Activated CD4-positive, alpha-beta memory T cell treated with anti-CD3 and anti-CD28 coated beads for 36 hours (primary cell): ENCODE data around the gene KCNQ5. TPM values are rescaled to one million over a fixed set of nuclear protein-coding genes. Genes with fewer than 3 reads are reported as not detected.

Experiments
- CTCF ChIA-PET: fragments of 350-600 bp; sonication (Branson Sonifier 250); formaldehyde crosslinking; loops from one replicate; lab custom pipeline; 2021; ENCODE audit warnings: antibody characterized with exemption, inconsistent platforms; lab: Charles Lee
- POLR2A ChIA-PET: fragments of 350-600 bp; sonication (Branson Sonifier 250); formaldehyde crosslinking; loops from one replicate; lab custom pipeline; 2021; ENCODE audit warnings: antibody characterized with exemption; lab: Charles Lee
- DNase-seq: peaks from one replicate; pipeline ENCODE4 v3.0.0-alpha.2; 2020
- H3K27ac Mint-ChIP-seq: one replicate; pipeline ENCODE4 v1.8.0; 2021; ENCODE audit warnings: mixed read lengths
- H3K27me3 Mint-ChIP-seq: one replicate; pipeline ENCODE4 v1.8.0; 2021; ENCODE audit warnings: mixed read lengths
- H3K36me3 Mint-ChIP-seq: one replicate; pipeline ENCODE4 v1.8.0; 2021; ENCODE audit warnings: mixed read lengths
- H3K4me1 Mint-ChIP-seq: one replicate; pipeline ENCODE4 v1.8.0; 2021; ENCODE audit warnings: low read depth, mixed read lengths
- H3K4me3 Mint-ChIP-seq: one replicate; pipeline ENCODE4 v1.8.0; 2021; ENCODE audit warnings: mild to moderate bottlenecking, mixed read lengths
- H3K9me3 Mint-ChIP-seq: one replicate; pipeline ENCODE4 v1.8.0; 2021; ENCODE audit warnings: mixed read lengths
- intact Hi-C: fragments of 100-400 bp; cut with micrococcal nuclease; formaldehyde crosslinking; loops from one replicate; pipeline ENCODE4 v1.15.1; 2023
- total RNA-seq, 2 experiments: library from RNA; stranded (reverse); gene quantifications; one replicate each; pipeline ENCODE4 v1.2.3, GENCODE V29; 2021

The KCNQ5 gene
- total RNA-seq, 2 experiments from 2014 or later: 4.5 to 5.2 TPM

- CTCF ChIA-PET: no interaction called here
- no peak for DNase-seq
- H3K27me3 Mint-ChIP-seq: no peaks in the 10 kb centered on the region
- no peak overlapping the region for H3K4me3 Mint-ChIP-seq
- intact Hi-C loops: no loop called here
- peaks cover 3% of the 10 kb centered on the region for H3K36me3 Mint-ChIP-seq
- POLR2A ChIA-PET: no interaction called here
- H3K27ac Mint-ChIP-seq: no peak overlapping the region
- H3K4me1 Mint-ChIP-seq: no peaks in the 10 kb centered on the region
- no peaks in the 10 kb centered on the region for H3K9me3 Mint-ChIP-seq
These were observed 67.5 kb downstream of the KCNQ5 start for GRCh38 chr6:72689107-72689954.

GRCh38 chr6:72691249-72691648 lies 69.4 kb downstream of the KCNQ5 start:
- ChIA-PET CTCF (no interaction called here), POLR2A (no interaction called here)
- H3K27ac Mint-ChIP-seq: no peak overlapping the region
- H3K4me1 Mint-ChIP-seq: no peaks in the 10 kb centered on the region
- H3K9me3 Mint-ChIP-seq: peaks cover 2% of the 10 kb centered on the region
- H3K4me3 Mint-ChIP-seq: no peak overlapping the region
- no peak for DNase-seq
- intact Hi-C loops: no loop called here
- no peaks in the 10 kb centered on the region for H3K27me3 Mint-ChIP-seq
- peaks cover 3% of the 10 kb centered on the region for H3K36me3 Mint-ChIP-seq

GRCh38 chr6:72696055-72696454 lies 74.2 kb downstream of the KCNQ5 start:
- Mint-ChIP-seq H3K9me3 (peaks cover 2% of the 10 kb centered on the region), H3K4me3 (no peak overlapping the region), H3K36me3 (no peaks in the 10 kb centered on the region), H3K27me3 (no peaks in the 10 kb centered on the region), H3K4me1 (no peaks in the 10 kb centered on the region), H3K27ac (no peak overlapping the region)
- POLR2A ChIA-PET: no interaction called here
- intact Hi-C loops: no loop called here
- CTCF ChIA-PET: no interaction called here
- DNase-seq: no peak

- CTCF ChIA-PET: no interaction called here
- H3K36me3 Mint-ChIP-seq: no peaks in the 10 kb centered on the region
- H3K9me3 Mint-ChIP-seq: peaks cover 2% of the 10 kb centered on the region
- intact Hi-C loops: no loop called here
- H3K4me1 Mint-ChIP-seq: no peaks in the 10 kb centered on the region
- no peak overlapping the region for H3K4me3 Mint-ChIP-seq
- no peak overlapping the region for H3K27ac Mint-ChIP-seq
- no peaks in the 10 kb centered on the region for H3K27me3 Mint-ChIP-seq
- POLR2A ChIA-PET: no interaction called here
- no peak for DNase-seq
These were observed 77.3 kb downstream of the KCNQ5 start for GRCh38 chr6:72699159-72699558.

- ChIA-PET CTCF (no interaction called here), POLR2A (no interaction called here)
- intact Hi-C loops: no loop called here
- H3K4me3 Mint-ChIP-seq: no peak overlapping the region
- H3K9me3 Mint-ChIP-seq: no peaks in the 10 kb centered on the region
- no peaks in the 10 kb centered on the region for H3K4me1 Mint-ChIP-seq
- H3K36me3 Mint-ChIP-seq: no peaks in the 10 kb centered on the region
- no peak for DNase-seq
- no peak overlapping the region for H3K27ac Mint-ChIP-seq
- no peaks in the 10 kb centered on the region for H3K27me3 Mint-ChIP-seq
These were observed 80.6 kb downstream of the KCNQ5 start for GRCh38 chr6:72702421-72702820.

GRCh38 chr6:72703093-72703492 lies 81.2 kb downstream of the KCNQ5 start:
- Mint-ChIP-seq H3K36me3 (no peaks in the 10 kb centered on the region), H3K9me3 (no peaks in the 10 kb centered on the region), H3K27ac (no peak overlapping the region), H3K4me3 (no peak overlapping the region), H3K4me1 (no peaks in the 10 kb centered on the region), H3K27me3 (no peaks in the 10 kb centered on the region)
- ChIA-PET POLR2A (no interaction called here), CTCF (no interaction called here)
- no peak for DNase-seq
- intact Hi-C loops: no loop called here

- ChIA-PET POLR2A (no interaction called here), CTCF (no interaction called here)
- H3K27ac Mint-ChIP-seq: no peak overlapping the region
- peaks cover 3% of the 10 kb centered on the region for H3K36me3 Mint-ChIP-seq
- no peaks in the 10 kb centered on the region for H3K27me3 Mint-ChIP-seq
- DNase-seq: no peak
- intact Hi-C loops: no loop called here
- H3K4me1 Mint-ChIP-seq: no peaks in the 10 kb centered on the region
- no peak overlapping the region for H3K4me3 Mint-ChIP-seq
- H3K9me3 Mint-ChIP-seq: peaks cover 3% of the 10 kb centered on the region
These were observed 83.1 kb downstream of the KCNQ5 start for GRCh38 chr6:72704979-72705378.

- no peak overlapping the region for H3K27ac Mint-ChIP-seq
- DNase-seq: no peak
- H3K27me3 Mint-ChIP-seq: no peaks in the 10 kb centered on the region
- H3K4me3 Mint-ChIP-seq: no peak overlapping the region
- intact Hi-C loops: no loop called here
- ChIA-PET CTCF (no interaction called here), POLR2A (no interaction called here)
- no peaks in the 10 kb centered on the region for H3K4me1 Mint-ChIP-seq
- peaks cover 9% of the 10 kb centered on the region for H3K9me3 Mint-ChIP-seq
- H3K36me3 Mint-ChIP-seq: peaks cover 6% of the 10 kb centered on the region
These were observed 87.6 kb downstream of the KCNQ5 start for GRCh38 chr6:72709431-72709830.

- no peak for DNase-seq
- peaks cover 9% of the 10 kb centered on the region for H3K9me3 Mint-ChIP-seq
- H3K4me1 Mint-ChIP-seq: no peaks in the 10 kb centered on the region
- CTCF ChIA-PET: no interaction called here
- H3K36me3 Mint-ChIP-seq: peaks cover 6% of the 10 kb centered on the region
- no peaks in the 10 kb centered on the region for H3K27me3 Mint-ChIP-seq
- POLR2A ChIA-PET: no interaction called here
- intact Hi-C loops: no loop called here
- no peak overlapping the region for H3K27ac Mint-ChIP-seq
- no peak overlapping the region for H3K4me3 Mint-ChIP-seq
These were observed 89.9 kb downstream of the KCNQ5 start for GRCh38 chr6:72711731-72712130.

- no peaks in the 10 kb centered on the region for H3K4me1 Mint-ChIP-seq
- intact Hi-C loops: no loop called here
- peaks cover 6% of the 10 kb centered on the region for H3K36me3 Mint-ChIP-seq
- H3K27me3 Mint-ChIP-seq: no peaks in the 10 kb centered on the region
- H3K27ac Mint-ChIP-seq: no peak overlapping the region
- H3K4me3 Mint-ChIP-seq: no peak overlapping the region
- peaks cover 9% of the 10 kb centered on the region for H3K9me3 Mint-ChIP-seq
- DNase-seq: no peak
- CTCF ChIA-PET: no interaction called here
- POLR2A ChIA-PET: no interaction called here
These were observed 91.0 kb downstream of the KCNQ5 start for GRCh38 chr6:72712910-72713309.

GRCh38 chr6:72715119-72715518 lies 93.3 kb downstream of the KCNQ5 start:
- H3K27me3 Mint-ChIP-seq: no peaks in the 10 kb centered on the region
- CTCF ChIA-PET: no interaction called here
- POLR2A ChIA-PET: no interaction called here
- H3K27ac Mint-ChIP-seq: no peak overlapping the region
- intact Hi-C loops: no loop called here
- peaks cover 2% of the 10 kb centered on the region for H3K36me3 Mint-ChIP-seq
- H3K4me1 Mint-ChIP-seq: no peaks in the 10 kb centered on the region
- H3K9me3 Mint-ChIP-seq: peaks cover 4% of the 10 kb centered on the region
- no peak overlapping the region for H3K4me3 Mint-ChIP-seq
- no peak for DNase-seq

GRCh38 chr6:72716916-72717315 lies 95.1 kb downstream of the KCNQ5 start:
- intact Hi-C loops: no loop called here
- Mint-ChIP-seq H3K27me3 (no peaks in the 10 kb centered on the region), H3K9me3 (no peaks in the 10 kb centered on the region), H3K4me1 (no peaks in the 10 kb centered on the region), H3K36me3 (no peaks in the 10 kb centered on the region), H3K4me3 (no peak overlapping the region), H3K27ac (no peak overlapping the region)
- ChIA-PET POLR2A (no interaction called here), CTCF (no interaction called here)
- no peak for DNase-seq

GRCh38 chr6:72720464-72720863 lies 98.6 kb downstream of the KCNQ5 start:
- CTCF ChIA-PET: no interaction called here
- H3K27me3 Mint-ChIP-seq: no peaks in the 10 kb centered on the region
- intact Hi-C loops: no loop called here
- no peaks in the 10 kb centered on the region for H3K36me3 Mint-ChIP-seq
- POLR2A ChIA-PET: interaction anchor here (0.5 kb wide), 1 partner anchor 140 kb away, joined by 3 read pairs; no protein-coding TSS in a partner anchor
- H3K27ac Mint-ChIP-seq: no peak overlapping the region
- no peak overlapping the region for H3K4me3 Mint-ChIP-seq
- no peaks in the 10 kb centered on the region for H3K9me3 Mint-ChIP-seq
- no peak for DNase-seq
- H3K4me1 Mint-ChIP-seq: no peaks in the 10 kb centered on the region
